Astrocyte (in vitro differentiated cells and primary cell): ENCODE measurements around the gene PDIA5. TPM values are rescaled to one million over a fixed set of nuclear protein-coding genes. Genes with fewer than 3 reads are reported as not detected.
A peak's percentile ranks its signal among the peaks of the same experiment; 100 is the strongest.

Experiments
- DNase-seq: peaks from one replicate; pipeline ENCODE4 v3.0.0-alpha.2; 2010; ENCODE audit warnings: low read depth
- FAIRE-seq: peaks from 2 replicates; lab custom pipeline; 2011; peaks lifted over from hg19 to GRCh38; lab: Jason Lieb, UNC
- H2AFZ ChIP-seq: 2 replicates; pipeline ENCODE4 v1.6.0; 2012; ENCODE audit warnings: low read depth, low read length, inconsistent platforms
- H3K27ac ChIP-seq: 2 replicates; pipeline ENCODE4 v1.5.1; 2011; ENCODE audit warnings: low read depth, low read length, inconsistent platforms
- H3K27me3 ChIP-seq: 2 replicates; pipeline ENCODE4 v1.6.0; 2011; ENCODE audit warnings: low read length, inconsistent platforms; ENCODE audit not compliant: insufficient read depth
- H3K36me3 ChIP-seq: 2 replicates; pipeline ENCODE4 v1.5.1; 2011; ENCODE audit warnings: low read length, inconsistent platforms; ENCODE audit not compliant: insufficient read depth
- H3K4me1 ChIP-seq: 2 replicates; pipeline ENCODE4 v1.5.1; 2011; ENCODE audit warnings: low read length, inconsistent platforms; ENCODE audit not compliant: insufficient read depth
- H3K4me2 ChIP-seq: 2 replicates; pipeline ENCODE4 v1.6.0; 2012; ENCODE audit warnings: low read length, inconsistent platforms
- H3K4me3 ChIP-seq: 2 replicates; pipeline ENCODE4 v1.5.1; 2011; ENCODE audit warnings: low read depth, mild to moderate bottlenecking, low read length, inconsistent platforms; ENCODE audit not compliant: insufficient read depth
- H3K79me2 ChIP-seq: 2 replicates; pipeline ENCODE4 v1.6.0; 2012; ENCODE audit warnings: mild to moderate bottlenecking, low read length, inconsistent platforms; ENCODE audit not compliant: insufficient read depth
- H3K9ac ChIP-seq: 2 replicates; pipeline ENCODE4 v1.6.0; 2012; ENCODE audit warnings: mild to moderate bottlenecking, low read length, inconsistent platforms
- H3K9me3 ChIP-seq: 2 replicates; pipeline ENCODE4 v1.5.1; 2012; ENCODE audit warnings: low read depth, mild to moderate bottlenecking, low read length, inconsistent platforms; ENCODE audit not compliant: insufficient read depth
- H4K20me1 ChIP-seq: 2 replicates; pipeline ENCODE4 v1.6.0; 2012; ENCODE audit warnings: low read length, inconsistent platforms; ENCODE audit not compliant: insufficient read depth
- H3K27ac Mint-ChIP-seq: one replicate; pipeline ENCODE4 v1.8.0; 2021; ENCODE audit warnings: mild to moderate bottlenecking, mixed read lengths; ENCODE audit not compliant: unreplicated experiment
- H3K27me3 Mint-ChIP-seq: one replicate; pipeline ENCODE4 v1.8.0; 2021; ENCODE audit warnings: low read depth, mixed read lengths; ENCODE audit not compliant: unreplicated experiment
- H3K36me3 Mint-ChIP-seq: one replicate; pipeline ENCODE4 v1.8.0; 2021; ENCODE audit warnings: low read depth, mixed read lengths; ENCODE audit not compliant: unreplicated experiment
- H3K4me1 Mint-ChIP-seq: one replicate; pipeline ENCODE4 v1.8.0; 2021; ENCODE audit warnings: low read depth, mixed read lengths; ENCODE audit not compliant: unreplicated experiment
- H3K4me3 Mint-ChIP-seq: one replicate; pipeline ENCODE4 v1.8.0; 2021; ENCODE audit warnings: mild to moderate bottlenecking, moderate library complexity, mixed read lengths; ENCODE audit not compliant: unreplicated experiment
- H3K9me3 Mint-ChIP-seq: one replicate; pipeline ENCODE4 v1.8.0; 2021; ENCODE audit warnings: mild to moderate bottlenecking, mixed read lengths; ENCODE audit not compliant: unreplicated experiment
- CTCF ChIP-seq: IDR thresholded peaks from 2 replicates; pipeline ENCODE4 v1.5.1; 2011; ENCODE audit warnings: low read depth, mild to moderate bottlenecking, inconsistent platforms, low read length, moderate library complexity; ENCODE audit not compliant: insufficient read depth
- EZH2 ChIP-seq: IDR thresholded peaks from 2 replicates; pipeline ENCODE4 v1.6.1; 2012; ENCODE audit warnings: mild to moderate bottlenecking, low read length, inconsistent platforms; ENCODE audit not compliant: insufficient read depth
- total RNA-seq: library from RNA; stranded (reverse); gene quantifications from 2 replicates; pipeline ENCODE4 v1.2.1, GENCODE V29; 2021

Gene PDIA5
- total RNA-seq, 1 donor from 2014 or later, result 77.5 TPM

GRCh38 chr3:123201223-123201556 is 134.4 kb downstream of the PDIA5 start:
- Histone ChIP-seq H3K27me3 (no peaks in the 10 kb centered on the region), H3K27ac (peak overlapping the region; percentile 24), H3K79me2 (peaks cover 36% of the 10 kb centered on the region), H4K20me1 (peaks cover 3% of the 10 kb centered on the region), H3K9ac (peak overlapping the region; percentile 98), H3K9me3 (no peaks in the 10 kb centered on the region), H2AFZ (peak overlapping the region; percentile 92), H3K4me2 (peak overlapping the region; percentile 97), H3K4me1 (peaks cover 11% of the 10 kb centered on the region), H3K4me3 (peak overlapping the region; percentile 85), H3K36me3 (no peaks in the 10 kb centered on the region)
- peaks cover 2% of the 10 kb centered on the region for H3K4me1 Mint-ChIP-seq
- H3K4me3 Mint-ChIP-seq, result peak overlapping the region; percentile 94
- H3K27ac Mint-ChIP-seq, result peak overlapping the region; percentile 54
- H3K9me3 Mint-ChIP-seq, result peaks cover 2% of the 10 kb centered on the region
- no peak for FAIRE-seq
- H3K27me3 Mint-ChIP-seq, result no peaks in the 10 kb centered on the region
- H3K36me3 Mint-ChIP-seq, result no peaks in the 10 kb centered on the region
- TF ChIP-seq EZH2 (no peak), CTCF (no peak)
- no peak for DNase-seq

GRCh38 chr3:123201557-123202427 is 135.0 kb downstream of the PDIA5 start, which contains the start of gene SEC22A:
Gene SEC22A, plus strand, starts transcription at chr3:123201943. Its CDS starts 7,275 bp downstream, at chr3:123209218.
- H3K27me3 Mint-ChIP-seq, result no peaks in the 10 kb centered on the region
- peak within 1 kb of the TSS; percentile 87 for H3K27ac ChIP-seq

More at GRCh38 chr3:123201557-123202427, 135.0 kb downstream of the PDIA5 start, which contains the start of gene SEC22A:
- FAIRE-seq (peak; percentile 17), DNase-seq (peak; percentile 89)
- H3K27ac Mint-ChIP-seq, result peak within 1 kb of the TSS; percentile 89
- peaks cover 2% of the 10 kb centered on the region for H3K9me3 Mint-ChIP-seq
- H3K36me3 ChIP-seq, result no peaks in the 10 kb centered on the region
- H3K4me3 ChIP-seq, result peak within 1 kb of the TSS; percentile 85
- peaks cover 11% of the 10 kb centered on the region for H3K4me1 ChIP-seq
- no peaks in the 10 kb centered on the region for H3K27me3 ChIP-seq
- peak within 1 kb of the TSS; percentile 98 for H3K9ac ChIP-seq
- peak within 1 kb of the TSS; percentile 94 for H2AFZ ChIP-seq
- peaks cover 2% of the 10 kb centered on the region for H3K4me1 Mint-ChIP-seq
- peaks cover 3% of the 10 kb centered on the region for H4K20me1 ChIP-seq
- peak within 1 kb of the TSS; percentile 94 for H3K4me3 Mint-ChIP-seq
- peak within 1 kb of the TSS; percentile 97 for H3K4me2 ChIP-seq
- H3K36me3 Mint-ChIP-seq, result no peaks in the 10 kb centered on the region
- peaks cover 37% of the 10 kb centered on the region for H3K79me2 ChIP-seq
- no peaks in the 10 kb centered on the region for H3K9me3 ChIP-seq
- TF ChIP-seq CTCF (no peak), EZH2 (no peak)
